ENCODE measurements around the gene GLTP. TPM values are rescaled to one million over a fixed set of nuclear protein-coding genes. Genes with fewer than 3 reads are reported as not detected.

The GLTP gene
- total and polyA plus RNA-seq, 2 donors (not counting 1 experiment from before 2014, with no cell fraction given) = 51.2 to 67.9 TPM

- no peaks in the 10 kb centered on the region for H3K9me3 ChIP-seq (ENCODE audit: control insufficient read depth, insufficient read depth, low read depth, low read length)
- H3K4me3 ChIP-seq (replicated peaks in 1 of 4; ENCODE audit: control extremely low read depth in 1 of 4, insufficient read depth in 1 of 4, low read depth in 3 of 4, low read length in 4 of 4) = no peak overlapping the region
- DNase-seq (ENCODE audit: low read depth in 2 of 2) = no peak
- no peak overlapping the region for H3K27ac ChIP-seq (ENCODE audit: insufficient read depth, low read length)
- no peaks in the 10 kb centered on the region for H3K27me3 ChIP-seq (ENCODE audit: control insufficient read depth, insufficient read depth, low read length)
- H3K4me2 ChIP-seq (ENCODE audit: extremely low read depth, insufficient read depth, low read length) = no peak overlapping the region
- H2AFZ ChIP-seq (ENCODE audit: low read length) = no peak overlapping the region
- no peaks in the 10 kb centered on the region for H3K4me1 ChIP-seq (ENCODE audit: control insufficient read depth, extremely low read depth, insufficient read depth, low read length)
- H3K79me2 ChIP-seq (ENCODE audit: control insufficient read depth, insufficient read depth, low read length) = no peaks in the 10 kb centered on the region
- TF ChIP-seq CTCF (conservative IDR thresholded peaks at IDR 0.05 in 1 of 2, IDR thresholded peaks at IDR 0.05 in 1 of 2; ENCODE audit: low read depth in 1 of 2, low read length in 2 of 2) (no peak), EZH2 (IDR thresholded peaks at IDR 0.05; ENCODE audit: low read length, missing control alignments) (no peak)
- H3K36me3 ChIP-seq (ENCODE audit: control insufficient read depth, insufficient read depth, low read length) = no peaks in the 10 kb centered on the region
- H4K20me1 ChIP-seq (ENCODE audit: control insufficient read depth, extremely low read depth, insufficient read depth, low read length) = no peaks in the 10 kb centered on the region
- H3K9ac ChIP-seq (ENCODE audit: insufficient read depth, low read length) = no peak overlapping the region
Observed at GRCh38 chr12:109844091-109844490, 36.2 kb downstream of the GLTP start.

- DNase-seq (ENCODE audit: low read depth in 2 of 2) = no peak
Observed at GRCh38 chr12:109842021-109842420, 38.3 kb downstream of the GLTP start.

GRCh38 chr12:109841356-109841755 lies 39.0 kb downstream of the GLTP start:
- Histone ChIP-seq H4K20me1 (ENCODE audit: control insufficient read depth, extremely low read depth, insufficient read depth, low read length) (no peaks in the 10 kb centered on the region), H3K4me1 (ENCODE audit: control insufficient read depth, extremely low read depth, insufficient read depth, low read length) (peaks cover 3% of the 10 kb centered on the region), H2AFZ (ENCODE audit: low read length) (no peak overlapping the region), H3K4me2 (ENCODE audit: extremely low read depth, insufficient read depth, low read length) (no peak overlapping the region), H3K36me3 (ENCODE audit: control insufficient read depth, insufficient read depth, low read length) (no peaks in the 10 kb centered on the region), H3K27me3 (ENCODE audit: control insufficient read depth, insufficient read depth, low read length) (no peaks in the 10 kb centered on the region), H3K9ac (ENCODE audit: insufficient read depth, low read length) (no peak overlapping the region), H3K79me2 (ENCODE audit: control insufficient read depth, insufficient read depth, low read length) (no peaks in the 10 kb centered on the region), H3K27ac (ENCODE audit: insufficient read depth, low read length) (no peak overlapping the region), H3K9me3 (ENCODE audit: control insufficient read depth, insufficient read depth, low read depth, low read length) (no peaks in the 10 kb centered on the region), H3K4me3 (replicated peaks in 1 of 4; ENCODE audit: control extremely low read depth in 1 of 4, insufficient read depth in 1 of 4, low read depth in 3 of 4, low read length in 4 of 4) (no peak overlapping the region)
- TF ChIP-seq EZH2 (IDR thresholded peaks at IDR 0.05; ENCODE audit: low read length, missing control alignments) = no peak
- no peak for TF ChIP-seq CTCF (conservative IDR thresholded peaks at IDR 0.05 in 1 of 2, IDR thresholded peaks at IDR 0.05 in 1 of 2; ENCODE audit: low read depth in 1 of 2, low read length in 2 of 2)
- DNase-seq (ENCODE audit: low read depth in 2 of 2) = no peak

More at GRCh38 chr12:109842021-109842420, 38.3 kb downstream of the GLTP start:
- Histone ChIP-seq H4K20me1 (ENCODE audit: control insufficient read depth, extremely low read depth, insufficient read depth, low read length) (no peaks in the 10 kb centered on the region), H3K36me3 (ENCODE audit: control insufficient read depth, insufficient read depth, low read length) (no peaks in the 10 kb centered on the region), H2AFZ (ENCODE audit: low read length) (no peak overlapping the region), H3K27ac (ENCODE audit: insufficient read depth, low read length) (no peak overlapping the region), H3K4me1 (ENCODE audit: control insufficient read depth, extremely low read depth, insufficient read depth, low read length) (peaks cover 3% of the 10 kb centered on the region), H3K9me3 (ENCODE audit: control insufficient read depth, insufficient read depth, low read depth, low read length) (no peaks in the 10 kb centered on the region), H3K4me3 (replicated peaks in 1 of 4; ENCODE audit: control extremely low read depth in 1 of 4, insufficient read depth in 1 of 4, low read depth in 3 of 4, low read length in 4 of 4) (no peak overlapping the region), H3K27me3 (ENCODE audit: control insufficient read depth, insufficient read depth, low read length) (no peaks in the 10 kb centered on the region), H3K79me2 (ENCODE audit: control insufficient read depth, insufficient read depth, low read length) (no peaks in the 10 kb centered on the region), H3K9ac (ENCODE audit: insufficient read depth, low read length) (no peak overlapping the region), H3K4me2 (ENCODE audit: extremely low read depth, insufficient read depth, low read length) (no peak overlapping the region)
- TF ChIP-seq CTCF (conservative IDR thresholded peaks at IDR 0.05 in 1 of 2, IDR thresholded peaks at IDR 0.05 in 1 of 2; ENCODE audit: low read depth in 1 of 2, low read length in 2 of 2) (no peak), EZH2 (IDR thresholded peaks at IDR 0.05; ENCODE audit: low read length, missing control alignments) (no peak)
